ENCODE results near the gene LIN7A. TPM values are rescaled to one million over a fixed set of nuclear protein-coding genes. Genes with fewer than 3 reads are reported as not detected.

LIN7A gene
- total and polyA plus RNA-seq, 2 of the 8 experiments (the other 6 are each of a cell fraction or from before 2014, with no cell fraction given) = 5.8 to 22.0 TPM

- TF ChIP-seq EP300 (IDR thresholded peaks at IDR 0.05; ENCODE audit: borderline replicate concordance in 1 of 2, low read depth in 2 of 2, low read length in 2 of 2) (no peak), SRF (IDR thresholded peaks at IDR 0.05; ENCODE audit: low read depth, low read length) (no peak), CBX8 (IDR thresholded peaks at IDR 0.05; ENCODE audit: borderline replicate concordance, low read depth, low read length) (no peak), SP2 (IDR thresholded peaks at IDR 0.05; ENCODE audit: low read length) (no peak), SIRT6 (IDR thresholded peaks at IDR 0.05; ENCODE audit: low read length) (no peak), CTCF (IDR thresholded peaks at IDR 0.05; ENCODE audit: control extremely low read depth in 1 of 3, insufficient read depth in 1 of 3, low read depth in 1 of 3, low read length in 3 of 3) (no peak), YY1 (IDR thresholded peaks at IDR 0.05; ENCODE audit: low read depth, low read length) (no peak)
Observed at GRCh38 chr12:80937391-80938238, at the start of gene LIN7A (continued).
